RWPE2 (cell line): Measurements from ENCODE around the gene BMP5.
A peak's percentile ranks its signal among the peaks of the same experiment; 100 is the strongest.

Experiments
- ATAC-seq: fragments of 200-7000 bp; cut with Tn5 transposase; 3 replicates; pipeline ENCODE4 v1.9.1; 2021; ENCODE audit warnings: low read depth
- DNase-seq: peaks from one replicate; pipeline ENCODE4 v3.0.0-alpha.2; 2020; ENCODE audit warnings: low spot score
- H3K27ac ChIP-seq: fragments of 450-650 bp; 2 replicates; pipeline ENCODE4 v1.5.1; 2017; ENCODE audit warnings: mild to moderate bottlenecking; ENCODE audit not compliant: poor library complexity, severe bottlenecking
- H3K27me3 ChIP-seq: fragments of 250-450 bp; sonication (Bioruptor Pico); 2 replicates; pipeline ENCODE4 v1.5.1; 2021; ENCODE audit warnings: mild to moderate bottlenecking, moderate library complexity; ENCODE audit not compliant: insufficient read depth, poor library complexity, severe bottlenecking
- H3K36me3 ChIP-seq: fragments of 250-450 bp; sonication (Bioruptor Pico); 2 replicates; pipeline ENCODE4 v1.5.1; 2020; ENCODE audit warnings: low read depth, mild to moderate bottlenecking, moderate library complexity
- H3K4me1 ChIP-seq: fragments of 250-450 bp; sonication (Bioruptor Pico); 2 replicates; pipeline ENCODE4 v1.5.1; 2021; ENCODE audit warnings: mild to moderate bottlenecking, moderate library complexity; ENCODE audit not compliant: insufficient read depth, poor library complexity, severe bottlenecking
- H3K4me3 ChIP-seq: fragments of 250-450 bp; sonication (Bioruptor Pico); 2 replicates; pipeline ENCODE4 v1.5.1; 2021; ENCODE audit warnings: mild to moderate bottlenecking, moderate library complexity; ENCODE audit not compliant: severe bottlenecking
- H3K9me3 ChIP-seq: fragments of 250-450 bp; sonication (Bioruptor Pico); 2 replicates; pipeline ENCODE4 v1.5.1; 2021; ENCODE audit warnings: mild to moderate bottlenecking, moderate library complexity; ENCODE audit not compliant: severe bottlenecking
- CTCF ChIP-seq: fragments of 450-650 bp; IDR thresholded peaks from one replicate; pipeline ENCODE4 v1.5.1; 2017; ENCODE audit warnings: mild to moderate bottlenecking, moderate library complexity; ENCODE audit not compliant: poor library complexity, severe bottlenecking

BMP5 gene

GRCh38 chr6:55794136-55794812, 81.1 kb downstream of the BMP5 start:
- Histone ChIP-seq H3K4me3 (no peak overlapping the region), H3K27me3 (no peaks in the 10 kb centered on the region), H3K27ac (peak overlapping the region; percentile 20), H3K9me3 (no peaks in the 10 kb centered on the region), H3K36me3 (no peaks in the 10 kb centered on the region), H3K4me1 (peaks cover 12% of the 10 kb centered on the region)
- no peak for TF ChIP-seq CTCF
- ATAC-seq (peak; percentile 73), DNase-seq (no peak)

- H3K4me3 ChIP-seq: no peak overlapping the region
- H3K27ac ChIP-seq: no peak overlapping the region
- DNase-seq (no peak), ATAC-seq (no peak)
- TF ChIP-seq CTCF: no peak
- no peaks in the 10 kb centered on the region for H3K4me1 ChIP-seq
- H3K36me3 ChIP-seq: no peaks in the 10 kb centered on the region
- H3K9me3 ChIP-seq: no peaks in the 10 kb centered on the region
- no peaks in the 10 kb centered on the region for H3K27me3 ChIP-seq
These were observed 90.1 kb downstream of the BMP5 start for GRCh38 chr6:55785273-55785672.

GRCh38 chr6:55782275-55782674, 93.1 kb downstream of the BMP5 start:
- no peak for TF ChIP-seq CTCF
- no peaks in the 10 kb centered on the region for H3K9me3 ChIP-seq
- no peaks in the 10 kb centered on the region for H3K4me1 ChIP-seq
- H3K4me3 ChIP-seq: no peak overlapping the region
- ATAC-seq (no peak), DNase-seq (no peak)
- H3K27ac ChIP-seq: no peak overlapping the region
- no peaks in the 10 kb centered on the region for H3K27me3 ChIP-seq
- no peaks in the 10 kb centered on the region for H3K36me3 ChIP-seq

- ATAC-seq (no peak), DNase-seq (no peak)
- H3K4me3 ChIP-seq: no peak overlapping the region
- no peaks in the 10 kb centered on the region for H3K9me3 ChIP-seq
- no peaks in the 10 kb centered on the region for H3K27me3 ChIP-seq
- no peaks in the 10 kb centered on the region for H3K4me1 ChIP-seq
- H3K36me3 ChIP-seq: no peaks in the 10 kb centered on the region
- H3K27ac ChIP-seq: no peak overlapping the region
- no peak for TF ChIP-seq CTCF
These were observed 96.7 kb downstream of the BMP5 start for GRCh38 chr6:55778705-55779104.

GRCh38 chr6:55777469-55777868, 97.9 kb downstream of the BMP5 start:
- ATAC-seq: peak; percentile 50; the same call in 1 of the 3 replicates
- H3K4me3 ChIP-seq: no peak overlapping the region
- no peaks in the 10 kb centered on the region for H3K27me3 ChIP-seq

More at GRCh38 chr6:55777469-55777868, 97.9 kb downstream of the BMP5 start:
- no peaks in the 10 kb centered on the region for H3K9me3 ChIP-seq
- no peak for TF ChIP-seq CTCF
- no peaks in the 10 kb centered on the region for H3K4me1 ChIP-seq
- no peak for DNase-seq
- no peak overlapping the region for H3K27ac ChIP-seq
- no peaks in the 10 kb centered on the region for H3K36me3 ChIP-seq
